NCI-H187 treated with DMSO at 0.1 percent for 48 hours (cell line): ENCODE measurements around the gene TRAF3.

Experiments
- DNase-seq: peaks from one replicate; lab custom pipeline; 2025; lab: John Stamatoyannopoulos, UW

TRAF3 gene

DNA sequence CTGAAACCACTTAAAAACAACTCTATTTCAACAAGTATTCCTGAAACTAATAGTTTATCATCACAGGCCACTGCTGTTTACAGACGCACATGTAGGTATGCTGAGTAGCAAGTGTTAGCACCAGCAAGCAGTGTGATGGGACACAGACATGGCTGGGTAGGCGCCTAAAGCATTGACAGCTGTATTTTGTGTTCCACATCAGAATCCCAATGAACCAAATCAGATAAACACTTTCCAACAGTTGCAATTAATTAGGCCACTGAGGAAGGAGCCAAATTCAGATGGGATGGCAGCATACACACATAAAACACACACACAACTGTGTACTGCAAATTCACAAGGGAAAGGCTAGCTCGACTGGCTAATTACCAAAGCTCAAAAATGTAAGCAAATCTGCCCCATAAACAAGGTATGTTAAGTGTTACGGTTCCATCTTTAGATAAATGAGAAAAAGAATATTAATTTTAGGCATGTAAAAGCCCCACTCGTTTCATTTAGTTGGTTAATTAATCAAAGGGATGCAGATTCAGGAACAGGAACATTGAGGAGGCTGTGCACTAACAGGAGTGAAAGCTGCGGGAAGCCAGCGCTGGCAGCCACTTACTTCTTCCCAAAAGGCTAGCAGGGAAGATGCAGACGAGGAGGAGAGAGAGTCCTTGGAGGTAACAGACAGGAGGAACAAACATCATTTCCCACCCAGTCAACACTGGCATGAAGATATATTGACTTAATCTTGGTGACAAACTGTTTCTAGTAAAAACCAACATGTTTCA, 178.6 kb downstream of the TRAF3 start:
- no peak for DNase-seq

DNA sequence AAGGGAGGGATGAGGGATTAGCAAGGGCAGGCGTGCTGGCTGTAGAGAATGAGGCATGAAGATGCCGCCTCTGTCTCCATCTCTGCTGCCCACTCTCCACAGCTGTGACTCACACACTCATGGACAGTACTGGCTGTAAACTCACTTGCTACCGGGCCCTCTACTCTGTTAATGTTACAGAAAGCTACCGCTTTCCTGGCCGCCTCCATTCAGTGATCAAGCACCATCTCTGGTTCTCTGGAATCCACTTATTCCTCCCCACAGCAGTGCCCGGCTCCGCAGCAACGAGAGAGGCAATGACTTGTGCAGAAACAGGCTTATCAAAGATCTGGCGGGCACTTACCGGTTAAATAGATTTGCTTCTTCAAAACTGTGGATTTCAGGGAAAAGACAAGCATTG, 180.0 kb downstream of the TRAF3 start:
- DNase-seq: no peak

DNA sequence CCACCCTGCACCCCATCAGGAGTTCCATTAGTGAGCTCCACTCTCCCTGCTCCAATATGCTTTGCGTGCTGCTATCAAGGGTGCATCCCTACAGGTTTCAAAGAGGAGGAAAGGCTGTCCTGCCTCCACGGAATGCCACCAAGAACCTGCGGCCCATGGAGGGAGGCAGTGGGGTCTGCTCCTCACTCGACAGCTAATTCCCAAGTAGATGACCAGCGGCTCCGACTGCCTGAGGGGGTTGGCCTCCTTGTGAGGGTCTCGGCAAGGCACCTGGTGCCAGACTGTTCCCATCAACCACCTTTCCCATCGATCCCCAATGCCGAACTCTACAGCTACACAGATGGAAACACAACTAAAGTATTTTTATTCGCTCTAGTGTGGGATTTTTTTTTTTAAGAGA, 181.2 kb downstream of the TRAF3 start:
- DNase-seq: no peak
